K562 (cell line): Measurements from ENCODE around the gene ABHD12. TPM values are rescaled to one million over a fixed set of nuclear protein-coding genes. Genes with fewer than 3 reads are reported as not detected.
A peak's percentile ranks its signal among the peaks of the same experiment; 100 is the strongest.

Experiments used
- ARNT ChIP-seq, 2 experiments: fragments of 450-650 bp; IDR thresholded peaks; 2 replicates each; pipeline ENCODE4 v1.6.1; 2016; ENCODE audit warnings: mild to moderate bottlenecking in 1 of 2
- ATF2 ChIP-seq: sonication (generic); formaldehyde crosslinking; IDR thresholded peaks from 2 replicates; pipeline ENCODE4 v1.8.1; 2022; ENCODE audit warnings: missing genetic modification reagents
- CC2D1A ChIP-seq: fragments of 450-650 bp; IDR thresholded peaks from 2 replicates; pipeline ENCODE4 v1.6.1; 2017; ENCODE audit warnings: mild to moderate bottlenecking
- GABPA ChIP-seq: fragments of 200-800 bp; sonication (Bioruptor generic); conservative IDR thresholded peaks from 2 replicates; pipeline ENCODE4 v1.6.1; 2016; ENCODE audit warnings: low read depth, missing genetic modification characterization, missing compliant biosample characterization
- GTF2A2 ChIP-seq: IDR thresholded peaks from 2 replicates; pipeline ENCODE4 v1.6.1; 2016; ENCODE audit warnings: mild to moderate bottlenecking, missing genetic modification characterization, missing compliant biosample characterization
- HSF4 ChIP-seq: fragments of 250-450 bp; sonication (Bioruptor Pico); IDR thresholded peaks from 2 replicates; pipeline ENCODE4 v2.1.2; 2022; ENCODE audit warnings: mild to moderate bottlenecking, moderate library complexity, borderline replicate concordance
- KDM2B ChIP-seq: fragments of 250-450 bp; sonication (Bioruptor Pico); IDR thresholded peaks from 2 replicates; pipeline ENCODE4 v1.8.0; 2021; ENCODE audit warnings: mild to moderate bottlenecking, moderate library complexity
- NR2C2 ChIP-seq, 2 experiments: fragments of 200-800 bp in 1 of 2; sonication (Bioruptor generic) in 1 of 2; sonication (generic) in 1 of 2; formaldehyde crosslinking in 1 of 2; IDR thresholded peaks; 2 replicates each; pipeline versions ENCODE4 v1.6.1 to v1.8.0; 2016 to 2022; ENCODE audit warnings: mild to moderate bottlenecking in 1 of 2, missing compliant biosample characterization in 1 of 2, missing genetic modification characterization in 1 of 2, missing genetic modification reagents in 1 of 2
- RBBP5 ChIP-seq: fragments of 200-600 bp; sonication (generic); IDR thresholded peaks from 2 replicates; pipeline ENCODE4 v1.6.1; 2012; ENCODE audit warnings: borderline replicate concordance, mild to moderate bottlenecking, low read length, control low read depth, inconsistent platforms; ENCODE audit not compliant: insufficient read depth, poor library complexity, severe bottlenecking
- RBFOX2 ChIP-seq: fragments of 200-400 bp; formaldehyde crosslinking; IDR thresholded peaks from 2 replicates; pipeline ENCODE4 v1.6.1; 2017; ENCODE audit warnings: low read depth, mild to moderate bottlenecking, low read length, moderate library complexity
- SREBF2 ChIP-seq: sonication (generic); formaldehyde crosslinking; IDR thresholded peaks from 2 replicates; pipeline ENCODE4 v1.4.0; 2020; ENCODE audit warnings: mild to moderate bottlenecking, missing genetic modification reagents
- TFE3 ChIP-seq: fragments of 450-650 bp; formaldehyde crosslinking; IDR thresholded peaks from 2 replicates; pipeline ENCODE4 v1.4.0; 2020; ENCODE audit warnings: mild to moderate bottlenecking, mixed read lengths
- USF2 ChIP-seq: sonication (generic); formaldehyde crosslinking; IDR thresholded peaks from 2 replicates; pipeline ENCODE4 v1.5.0; 2020; ENCODE audit warnings: missing genetic modification reagents
- XRCC5 ChIP-seq: fragments of 200-400 bp; formaldehyde crosslinking; IDR thresholded peaks from 2 replicates; pipeline ENCODE4 v1.6.1; 2017; ENCODE audit warnings: low read depth, mild to moderate bottlenecking, low read length
- ZNF175 ChIP-seq: fragments of 200-800 bp; sonication (Bioruptor generic); IDR thresholded peaks from 2 replicates; pipeline ENCODE4 v1.6.1; 2016; ENCODE audit warnings: low read depth, mild to moderate bottlenecking, missing genetic modification characterization, missing compliant biosample characterization
- ZNF224 ChIP-seq: sonication (generic); formaldehyde crosslinking; IDR thresholded peaks from 2 replicates; pipeline ENCODE4 v1.8.0; 2022; ENCODE audit warnings: mild to moderate bottlenecking, missing genetic modification reagents
- ZNF232 ChIP-seq: sonication (generic); formaldehyde crosslinking; IDR thresholded peaks from 2 replicates; pipeline ENCODE4 v1.8.0; 2022; ENCODE audit warnings: mild to moderate bottlenecking, missing genetic modification reagents
- ZNF316 ChIP-seq: fragments of 450-650 bp; IDR thresholded peaks from 2 replicates; pipeline ENCODE4 v1.6.1; 2016
- ZNF408 ChIP-seq: fragments of 250-450 bp; sonication (Bioruptor Pico); IDR thresholded peaks from 2 replicates; pipeline ENCODE4 v1.4.0; 2020; ENCODE audit warnings: low read depth, mild to moderate bottlenecking, moderate library complexity
- ZNF561 ChIP-seq: fragments of 450-650 bp; formaldehyde crosslinking; conservative IDR thresholded peaks from 2 replicates; pipeline ENCODE4 v1.4.0; 2020; ENCODE audit warnings: mild to moderate bottlenecking, moderate library complexity
- polyA plus RNA-seq, 8 experiments: library from polyadenylated mRNA; depleted of rRNA in 4 of 8; stranded (reverse) in 5 of 8; unstranded in 3 of 8; fragments of >200 nt; fragmentation: Nextera tagmentation in 2 of 8; fragmentation: Illumina TruSeq in 1 of 8; extraction: Ambion mirVana in 2 of 8; extraction: Trizol in 1 of 8; gene quantifications; 2 replicates each; pipeline versions ENCODE4 v1.2.1 to v1.2.3, GENCODE V29; 2011 to 2014; ENCODE audit warnings: inconsistent platforms in 1 of 8, missing spikeins in 1 of 8
- total RNA-seq, 7 experiments: library from RNA; depleted of rRNA in 6 of 7; stranded (reverse); fragments of >200 nt in 6 of 7; fragmentation: Illumina TruSeq in 2 of 7; extraction: Trizol in 2 of 7; gene quantifications; 2 replicates each; pipeline versions ENCODE4 v1.2.1 to v1.2.3, GENCODE V29; 2011 to 2021; ENCODE audit warnings: low replicate concordance in 1 of 7
- TF ChIP-seq, protein P1 (sequence below): IDR thresholded peaks from 2 replicates; pipeline ENCODE4 v1.6.1; 2016; ENCODE audit warnings: missing genetic modification characterization, missing compliant biosample characterization
- TF ChIP-seq, protein P2 (sequence below): fragments of 250-450 bp; sonication (Bioruptor Pico); IDR thresholded peaks from 2 replicates; pipeline ENCODE4 v1.6.1; 2021; ENCODE audit warnings: mild to moderate bottlenecking

Gene ABHD12
- total and polyA plus RNA-seq, 9 of the 15 experiments (the other 6 are each of a cell fraction or from before 2014, with no cell fraction given), result 0.65 to 15.6 (median 9.1) TPM

GRCh38 chr20:25407311-25408169 lies 16.9 kb upstream of the ABHD12 start, which contains the start of gene GINS1 (continued):
- TF ChIP-seq GABPA (tag) (no peak), ZNF408 (CRISPR knock-in tag) (no peak), ARNT (IDR thresholded peaks at IDR 0.05) (no peak), ZNF175 (CRISPR knock-in tag) (no peak), ATF2 (CRISPR knock-in tag) (no peak), ZNF561 (CRISPR knock-in tag) (no peak), ZNF316 (no peak), USF2 (CRISPR knock-in tag) (no peak), TFE3 (no peak), ZNF224 (CRISPR knock-in tag) (no peak), KDM2B (CRISPR knock-in tag) (no peak), ZNF232 (CRISPR knock-in tag) (no peak), XRCC5 (no peak), SREBF2 (no peak), HSF4 (CRISPR knock-in tag) (no peak), NR2C2 (CRISPR knock-in tag; IDR thresholded peaks at IDR 0.05) (no peak), NR2C2 (tag; IDR thresholded peaks at IDR 0.05) (no peak), RBBP5 (peak; percentile 88), RBFOX2 (peak; percentile 94), GTF2A2 (tag) (no peak), CC2D1A (no peak; the same call in 1 of the 2 replicates)
- TF ChIP-seq, protein P1, sequence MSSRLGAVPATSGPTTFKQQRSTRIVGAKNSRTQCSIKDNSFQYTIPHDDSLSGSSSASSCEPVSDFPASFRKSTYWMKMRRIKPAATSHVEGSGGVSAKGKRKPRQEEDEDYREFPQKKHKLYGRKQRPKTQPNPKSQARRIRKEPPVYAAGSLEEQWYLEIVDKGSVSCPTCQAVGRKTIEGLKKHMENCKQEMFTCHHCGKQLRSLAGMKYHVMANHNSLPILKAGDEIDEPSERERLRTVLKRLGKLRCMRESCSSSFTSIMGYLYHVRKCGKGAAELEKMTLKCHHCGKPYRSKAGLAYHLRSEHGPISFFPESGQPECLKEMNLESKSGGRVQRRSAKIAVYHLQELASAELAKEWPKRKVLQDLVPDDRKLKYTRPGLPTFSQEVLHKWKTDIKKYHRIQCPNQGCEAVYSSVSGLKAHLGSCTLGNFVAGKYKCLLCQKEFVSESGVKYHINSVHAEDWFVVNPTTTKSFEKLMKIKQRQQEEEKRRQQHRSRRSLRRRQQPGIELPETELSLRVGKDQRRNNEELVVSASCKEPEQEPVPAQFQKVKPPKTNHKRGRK, result no peak
- TF ChIP-seq, protein P2, sequence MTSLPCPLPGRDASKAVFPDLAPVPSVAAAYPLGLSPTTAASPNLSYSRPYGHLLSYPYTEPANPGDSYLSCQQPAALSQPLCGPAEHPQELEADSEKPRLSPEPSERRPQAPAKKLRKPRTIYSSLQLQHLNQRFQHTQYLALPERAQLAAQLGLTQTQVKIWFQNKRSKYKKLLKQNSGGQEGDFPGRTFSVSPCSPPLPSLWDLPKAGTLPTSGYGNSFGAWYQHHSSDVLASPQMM, result no peak
